Gastrocnemius medialis (tissue), 4 donors: ENCODE data around the gene NF2.

Experiments
- POLR2A ChIP-seq, 2 donors: fragments of 450-650 bp; IDR thresholded peaks; one replicate each; pipeline ENCODE4 v1.6.1; 2017; ENCODE audit warnings: antibody characterized with exemption in 2 of 2, mild to moderate bottlenecking in 2 of 2, moderate library complexity in 2 of 2
- TF ChIP-seq, protein P1 (sequence below), 5 experiments: fragments of 450-650 bp in 3 of 5; fragments of 200-600 bp in 2 of 5; sonication (generic) in 2 of 5; IDR thresholded peaks in 4 of 5; conservative IDR thresholded peaks in 1 of 5; 1 replicate in 4 of 5; 2 replicates in 1 of 5; pipeline ENCODE4 v1.5.1; 2016 to 2019; ENCODE audit warnings: antibody characterized with exemption in 5 of 5, mild to moderate bottlenecking in 3 of 5, moderate library complexity in 3 of 5

- no peak for TF ChIP-seq POLR2A (IDR thresholded peaks at IDR 0.05)
- TF ChIP-seq, protein P1, sequence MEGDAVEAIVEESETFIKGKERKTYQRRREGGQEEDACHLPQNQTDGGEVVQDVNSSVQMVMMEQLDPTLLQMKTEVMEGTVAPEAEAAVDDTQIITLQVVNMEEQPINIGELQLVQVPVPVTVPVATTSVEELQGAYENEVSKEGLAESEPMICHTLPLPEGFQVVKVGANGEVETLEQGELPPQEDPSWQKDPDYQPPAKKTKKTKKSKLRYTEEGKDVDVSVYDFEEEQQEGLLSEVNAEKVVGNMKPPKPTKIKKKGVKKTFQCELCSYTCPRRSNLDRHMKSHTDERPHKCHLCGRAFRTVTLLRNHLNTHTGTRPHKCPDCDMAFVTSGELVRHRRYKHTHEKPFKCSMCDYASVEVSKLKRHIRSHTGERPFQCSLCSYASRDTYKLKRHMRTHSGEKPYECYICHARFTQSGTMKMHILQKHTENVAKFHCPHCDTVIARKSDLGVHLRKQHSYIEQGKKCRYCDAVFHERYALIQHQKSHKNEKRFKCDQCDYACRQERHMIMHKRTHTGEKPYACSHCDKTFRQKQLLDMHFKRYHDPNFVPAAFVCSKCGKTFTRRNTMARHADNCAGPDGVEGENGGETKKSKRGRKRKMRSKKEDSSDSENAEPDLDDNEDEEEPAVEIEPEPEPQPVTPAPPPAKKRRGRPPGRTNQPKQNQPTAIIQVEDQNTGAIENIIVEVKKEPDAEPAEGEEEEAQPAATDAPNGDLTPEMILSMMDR (IDR thresholded peaks at IDR 0.05 in 4 of 5, conservative IDR thresholded peaks at IDR 0.05 in 1 of 5), result no peak
Observed at GRCh38 chr22:29733362-29734201, 130.1 kb downstream of the NF2 start.
